H9 (cell line): Measurements from ENCODE around the gene LRP5. TPM values are rescaled to one million over a fixed set of nuclear protein-coding genes. Genes with fewer than 3 reads are reported as not detected.

Source experiments
- DNase-seq: peaks from one replicate; pipeline ENCODE4 v3.0.0-alpha.2; 2017
- H2AFZ ChIP-seq: one replicate; pipeline ENCODE4 v1.6.1; 2013; ENCODE audit warnings: mild to moderate bottlenecking, low read length, control low read depth, moderate library complexity
- H2AK5ac ChIP-seq: 2 replicates; pipeline ENCODE4 v1.6.1; 2013; ENCODE audit warnings: low read length, control low read depth, mixed read lengths; ENCODE audit not compliant: insufficient read length
- H2BK120ac ChIP-seq: one replicate; pipeline ENCODE4 v1.6.1; 2013; ENCODE audit warnings: low read depth, mild to moderate bottlenecking, low read length, control low read depth, inconsistent platforms; ENCODE audit not compliant: poor library complexity, severe bottlenecking
- H2BK12ac ChIP-seq: 2 replicates; pipeline ENCODE4 v1.6.1; 2013; ENCODE audit warnings: low read length, control low read depth, mixed read lengths, low read depth; ENCODE audit not compliant: insufficient read length
- H2BK15ac ChIP-seq: 2 replicates; pipeline ENCODE4 v1.6.1; 2013; ENCODE audit warnings: low read depth, low read length, control low read depth
- H2BK20ac ChIP-seq: one replicate; pipeline ENCODE4 v1.6.1; 2013; ENCODE audit warnings: low read depth, mild to moderate bottlenecking, low read length, control low read depth, inconsistent platforms; ENCODE audit not compliant: poor library complexity, severe bottlenecking
- H2BK5ac ChIP-seq: 2 replicates; pipeline ENCODE4 v1.6.1; 2013; ENCODE audit warnings: low read length, control low read depth, mixed read lengths; ENCODE audit not compliant: insufficient read length
- H3K14ac ChIP-seq: 2 replicates; pipeline ENCODE4 v1.6.1; 2013; ENCODE audit warnings: low read length, control low read depth; ENCODE audit not compliant: insufficient read depth
- H3K18ac ChIP-seq: 2 replicates; pipeline ENCODE4 v1.6.1; 2013; ENCODE audit warnings: low read depth, mild to moderate bottlenecking, mixed read lengths, low read length, control low read depth; ENCODE audit not compliant: insufficient read length
- H3K23ac ChIP-seq: 2 replicates; pipeline ENCODE4 v1.6.1; 2013; ENCODE audit warnings: low read length, control low read depth, mixed read lengths, low read depth; ENCODE audit not compliant: insufficient read length
- H3K23me2 ChIP-seq: 2 replicates; pipeline ENCODE4 v1.6.1; 2013; ENCODE audit warnings: low read depth, mild to moderate bottlenecking, mixed read lengths, low read length, control low read depth; ENCODE audit not compliant: insufficient read length, poor library complexity, severe bottlenecking
- H3K27ac ChIP-seq: 2 replicates; pipeline ENCODE4 v1.5.1; 2013; ENCODE audit warnings: low read length, control low read depth, mixed read lengths, low read depth; ENCODE audit not compliant: insufficient read length
- H3K27me3 ChIP-seq: 2 replicates; pipeline ENCODE4 v1.6.1; 2013; ENCODE audit warnings: low read length, control low read depth, inconsistent platforms; ENCODE audit not compliant: insufficient read depth
- H3K4ac ChIP-seq: 2 replicates; pipeline ENCODE4 v1.6.1; 2013; ENCODE audit warnings: low read depth, mild to moderate bottlenecking, control low read depth, inconsistent platforms, low read length, moderate library complexity
- H3K4me1 ChIP-seq: 2 replicates; pipeline ENCODE4 v1.6.1; 2013; ENCODE audit warnings: low read length, control low read depth, inconsistent platforms; ENCODE audit not compliant: insufficient read depth
- H3K4me2 ChIP-seq: 2 replicates; pipeline ENCODE4 v1.6.1; 2013; ENCODE audit warnings: low read length, control low read depth, mixed read lengths; ENCODE audit not compliant: insufficient read length, insufficient read depth
- H3K56ac ChIP-seq: 2 replicates; pipeline ENCODE4 v1.6.1; 2013; ENCODE audit warnings: low read depth, mild to moderate bottlenecking, mixed read lengths, low read length, control low read depth; ENCODE audit not compliant: insufficient read length
- H3K79me1 ChIP-seq: 2 replicates; pipeline ENCODE4 v1.6.1; 2013; ENCODE audit warnings: low read depth, mild to moderate bottlenecking, moderate library complexity, low read length, control low read depth, inconsistent platforms; ENCODE audit not compliant: insufficient read depth, poor library complexity, severe bottlenecking
- H3K79me2 ChIP-seq: 2 replicates; pipeline ENCODE4 v1.6.1; 2013; ENCODE audit warnings: low read length, control low read depth, inconsistent platforms; ENCODE audit not compliant: insufficient read depth
- H3K9ac ChIP-seq: 2 replicates; pipeline ENCODE4 v1.6.1; 2013; ENCODE audit warnings: low read length, control low read depth, mixed read lengths; ENCODE audit not compliant: insufficient read length; ENCODE audit errors: extremely low read depth
- H3K9me3 ChIP-seq: one replicate; pipeline ENCODE4 v1.6.1; 2013; ENCODE audit warnings: low read depth, low read length, inconsistent platforms; ENCODE audit not compliant: control insufficient read depth
- H3T11ph ChIP-seq: one replicate; pipeline ENCODE4 v1.6.1; 2013; ENCODE audit warnings: mild to moderate bottlenecking, low read length, control low read depth, inconsistent platforms
- H4K20me1 ChIP-seq: one replicate; pipeline ENCODE4 v1.6.1; 2013; ENCODE audit not compliant: control insufficient read depth, insufficient read length, insufficient read depth
- H4K5ac ChIP-seq: 2 replicates; pipeline ENCODE4 v1.6.1; 2013; ENCODE audit warnings: low read depth, mild to moderate bottlenecking, mixed read lengths, low read length, control low read depth; ENCODE audit not compliant: insufficient read length
- H4K8ac ChIP-seq: replicated peaks from 2 replicates; pipeline ENCODE4 v1.6.1; 2013; ENCODE audit warnings: low read length, control low read depth, mixed read lengths, low read depth; ENCODE audit not compliant: insufficient read length
- H4K91ac ChIP-seq: 2 replicates; pipeline ENCODE4 v1.6.1; 2013; ENCODE audit warnings: low read depth, mild to moderate bottlenecking, moderate library complexity, mixed read lengths, low read length, control low read depth; ENCODE audit not compliant: insufficient read length
- H3K27ac Mint-ChIP-seq, 3 experiments: 2 replicates in 2 of 3; 3 replicates in 1 of 3; pipeline ENCODE4 v1.8.0; 2020 to 2021; ENCODE audit warnings: mixed read lengths in 3 of 3, mild to moderate bottlenecking in 1 of 3, moderate library complexity in 1 of 3
- H3K27me3 Mint-ChIP-seq: 2 replicates; pipeline ENCODE4 v1.8.0; 2021; ENCODE audit warnings: low read depth, mild to moderate bottlenecking, moderate library complexity, mixed read lengths
- H3K36me3 Mint-ChIP-seq, 3 experiments: 2 replicates in 2 of 3; 3 replicates in 1 of 3; pipeline ENCODE4 v1.8.0; 2020 to 2021; ENCODE audit warnings: low read depth in 3 of 3, mixed read lengths in 3 of 3; ENCODE audit not compliant: insufficient read depth in 1 of 3
- H3K4me1 Mint-ChIP-seq, 2 experiments: 2 replicates each; pipeline ENCODE4 v1.8.0; 2020; ENCODE audit warnings: mixed read lengths in 2 of 2
- H3K4me3 Mint-ChIP-seq, 2 experiments: 2 replicates in 1 of 2; 3 replicates in 1 of 2; pipeline ENCODE4 v1.8.0; 2020 to 2021; ENCODE audit warnings: mild to moderate bottlenecking in 2 of 2, mixed read lengths in 2 of 2, moderate library complexity in 1 of 2
- H3K9me3 Mint-ChIP-seq, 2 experiments: 2 replicates in 1 of 2; 3 replicates in 1 of 2; pipeline ENCODE4 v1.8.0; 2020; ENCODE audit warnings: mild to moderate bottlenecking in 2 of 2, mixed read lengths in 2 of 2, moderate library complexity in 1 of 2
- CTCF ChIP-seq: fragments of 200-600 bp; sonication (generic); conservative IDR thresholded peaks from 3 replicates; pipeline ENCODE4 v1.8.0; 2021; ENCODE audit warnings: antibody characterized with exemption, mild to moderate bottlenecking
- WGBS: extraction: QIAGEN DNeasy Blood & Tissue Kit; methylation state at CpG from one replicate; pipeline ENCODE4 v1.1.7; 2013; ENCODE audit warnings: missing lambda C conversion rate, low lambda C conversion rate, mixed read lengths; ENCODE audit not compliant: insufficient read length; ENCODE audit errors: extremely low coverage; 5-methylcytosine and 5-hydroxymethylcytosine counted together
- total RNA-seq: library from RNA; stranded (reverse); gene quantifications from 2 replicates; pipeline ENCODE4 v1.2.1, GENCODE V29; 2021

LRP5 gene
- total RNA-seq, 1 experiment from 2014 or later, result 38.4 TPM

GRCh38 chr11:68480193-68480592 lies 167.8 kb downstream of the LRP5 start:
- H2BK15ac ChIP-seq, result no peak overlapping the region
- H3K56ac ChIP-seq, result no peak overlapping the region
- H3K18ac ChIP-seq, result no peak overlapping the region
- 0 out of 7 replicates have a peak overlapping the region, but pooled peaks of 1 of the 3 experiments have one; percentile 7 for H3K27ac Mint-ChIP-seq
- H3K27me3 ChIP-seq, result no peaks in the 10 kb centered on the region
- H2AFZ ChIP-seq, result no peak overlapping the region
- no peaks in the 10 kb centered on the region for H4K20me1 ChIP-seq
- H3K36me3 Mint-ChIP-seq, result peaks cover 32 to 43% (median 41%) of the 10 kb centered on the region in 3 experiments
- no peak overlapping the region for H2BK5ac ChIP-seq
- no peak overlapping the region for H2BK12ac ChIP-seq
- H4K8ac ChIP-seq, result no peak overlapping the region
- H4K91ac ChIP-seq, result no peak overlapping the region
- no CpG with 5 or more reads among the region's 2 CpGs for WGBS
- H3T11ph ChIP-seq, result no peak overlapping the region
- H2AK5ac ChIP-seq, result no peak overlapping the region
- no peak overlapping the region for H3K4me3 Mint-ChIP-seq
- no peak overlapping the region for H3K14ac ChIP-seq
- peaks cover 58% of the 10 kb centered on the region for H3K79me2 ChIP-seq
- H3K4ac ChIP-seq, result no peak overlapping the region
- H2BK120ac ChIP-seq, result no peak overlapping the region
- H3K27ac ChIP-seq, result no peak overlapping the region
- no peak for TF ChIP-seq CTCF
- H2BK20ac ChIP-seq, result no peak overlapping the region
- no peak overlapping the region for H4K5ac ChIP-seq
- H3K79me1 ChIP-seq, result peaks cover 4% of the 10 kb centered on the region
- no peaks in the 10 kb centered on the region for H3K9me3 ChIP-seq
- H3K9ac ChIP-seq, result no peak overlapping the region
- H3K9me3 Mint-ChIP-seq, result peaks cover 9 to 14% of the 10 kb centered on the region in 2 experiments; a peak in 4 of 5 replicates
- H3K4me1 Mint-ChIP-seq, result peaks cover 8 to 20% of the 10 kb centered on the region in 2 experiments
- H3K4me2 ChIP-seq, result no peak overlapping the region
- no peaks in the 10 kb centered on the region for H3K27me3 Mint-ChIP-seq
- DNase-seq, result no peak
- no peak overlapping the region for H3K23ac ChIP-seq
- H3K4me1 ChIP-seq, result no peaks in the 10 kb centered on the region
- no peaks in the 10 kb centered on the region for H3K23me2 ChIP-seq
